ENCODE measurements around the gene DSCAM.

DSCAM gene

DNA sequence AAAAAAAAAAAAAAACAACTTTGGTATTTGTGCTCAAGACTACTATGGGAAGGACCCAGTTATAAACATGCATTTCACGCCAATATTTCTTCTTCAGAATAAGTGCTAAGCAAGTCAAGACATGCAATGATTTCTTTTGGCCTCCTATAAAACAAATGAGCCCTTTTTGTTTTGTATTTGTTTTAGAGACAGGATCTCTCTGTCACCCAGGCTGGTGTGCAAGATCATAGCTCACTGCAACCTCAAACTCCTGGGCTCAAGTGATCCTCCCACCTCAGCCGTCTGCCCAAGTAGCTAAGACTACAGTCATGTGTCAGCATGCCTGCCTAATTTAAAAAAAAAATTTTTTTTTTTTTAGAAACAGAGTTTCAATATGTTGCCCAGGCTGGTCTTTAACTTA, 631.0 kb downstream of the DSCAM start:
- H3K36me3 ChIP-seq (replicated peaks), result no peaks in the 10 kb centered on the region
- H3K27ac ChIP-seq, result no peak overlapping the region
- no peak overlapping the region for H3K4me3 ChIP-seq (ENCODE audit: low read depth, low read length)
- DNase-seq, result no peak
- in situ Hi-C loops (cut with HindIII; ENCODE audit: low pct_ligation_motif_present, low sequenced_read_pairs), result no loop called here
- no peaks in the 10 kb centered on the region for H3K27me3 ChIP-seq (replicated peaks)
- TF ChIP-seq, protein P1, sequence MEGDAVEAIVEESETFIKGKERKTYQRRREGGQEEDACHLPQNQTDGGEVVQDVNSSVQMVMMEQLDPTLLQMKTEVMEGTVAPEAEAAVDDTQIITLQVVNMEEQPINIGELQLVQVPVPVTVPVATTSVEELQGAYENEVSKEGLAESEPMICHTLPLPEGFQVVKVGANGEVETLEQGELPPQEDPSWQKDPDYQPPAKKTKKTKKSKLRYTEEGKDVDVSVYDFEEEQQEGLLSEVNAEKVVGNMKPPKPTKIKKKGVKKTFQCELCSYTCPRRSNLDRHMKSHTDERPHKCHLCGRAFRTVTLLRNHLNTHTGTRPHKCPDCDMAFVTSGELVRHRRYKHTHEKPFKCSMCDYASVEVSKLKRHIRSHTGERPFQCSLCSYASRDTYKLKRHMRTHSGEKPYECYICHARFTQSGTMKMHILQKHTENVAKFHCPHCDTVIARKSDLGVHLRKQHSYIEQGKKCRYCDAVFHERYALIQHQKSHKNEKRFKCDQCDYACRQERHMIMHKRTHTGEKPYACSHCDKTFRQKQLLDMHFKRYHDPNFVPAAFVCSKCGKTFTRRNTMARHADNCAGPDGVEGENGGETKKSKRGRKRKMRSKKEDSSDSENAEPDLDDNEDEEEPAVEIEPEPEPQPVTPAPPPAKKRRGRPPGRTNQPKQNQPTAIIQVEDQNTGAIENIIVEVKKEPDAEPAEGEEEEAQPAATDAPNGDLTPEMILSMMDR (IDR thresholded peaks at IDR 0.05; ENCODE audit: low read depth, low read length, missing control alignments), result no peak

DNA sequence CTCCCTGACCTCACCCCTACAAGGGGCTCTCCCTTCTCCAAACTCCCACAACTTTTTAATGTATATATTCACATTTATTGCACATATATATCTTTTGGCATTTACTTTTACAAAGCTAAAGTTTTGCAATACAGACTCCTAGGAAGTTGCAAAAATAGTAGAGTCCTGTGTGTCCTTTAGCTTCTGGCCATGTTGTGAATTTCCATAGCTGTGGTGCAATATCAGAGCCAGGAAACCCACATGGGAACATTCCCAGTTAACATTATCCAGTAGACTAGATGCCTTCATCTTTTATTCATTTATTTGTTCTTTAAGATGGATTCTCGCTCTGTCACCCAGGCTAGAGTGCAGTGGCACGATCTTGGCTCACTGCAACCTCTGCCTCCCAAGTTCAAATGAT, 636.7 kb downstream of the DSCAM start:
- Histone ChIP-seq H3K36me3 (replicated peaks) (no peaks in the 10 kb centered on the region), H3K27me3 (replicated peaks) (no peaks in the 10 kb centered on the region), H3K27ac (no peak overlapping the region), H3K4me3 (ENCODE audit: low read depth, low read length) (no peak overlapping the region)
- TF ChIP-seq, protein P1 (IDR thresholded peaks at IDR 0.05; ENCODE audit: low read depth, low read length, missing control alignments), result no peak
- in situ Hi-C loops (cut with HindIII; ENCODE audit: low pct_ligation_motif_present, low sequenced_read_pairs), result no loop called here
- DNase-seq, result no peak

DNA sequence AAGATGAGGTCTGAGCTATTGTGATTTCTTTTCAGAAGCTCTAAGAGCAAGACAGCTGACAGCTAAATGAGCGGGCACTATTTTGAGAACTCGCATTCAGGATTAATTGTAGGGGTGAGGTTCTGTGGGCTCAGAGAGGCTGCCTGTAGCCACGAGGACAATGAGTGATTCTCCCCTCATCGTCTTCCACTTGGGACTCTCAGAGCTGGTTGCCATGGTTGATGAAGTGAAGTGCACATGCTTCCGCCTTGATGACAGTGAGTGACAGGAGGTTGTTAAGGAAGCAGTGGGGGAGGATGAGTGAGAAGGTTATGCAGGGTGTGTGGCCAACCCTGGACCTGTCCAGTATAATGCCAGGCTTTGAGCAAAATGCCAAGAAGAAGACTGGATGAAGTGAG, 638.0 kb downstream of the DSCAM start:
- no peak for DNase-seq
- no peaks in the 10 kb centered on the region for H3K36me3 ChIP-seq (replicated peaks)
- H3K4me3 ChIP-seq (ENCODE audit: low read depth, low read length), result no peak overlapping the region
- in situ Hi-C loops (cut with HindIII; ENCODE audit: low pct_ligation_motif_present, low sequenced_read_pairs), result no loop called here
- H3K27me3 ChIP-seq (replicated peaks), result no peaks in the 10 kb centered on the region
- no peak overlapping the region for H3K27ac ChIP-seq
- TF ChIP-seq, protein P1 (IDR thresholded peaks at IDR 0.05; ENCODE audit: low read depth, low read length, missing control alignments), result no peak

DNA sequence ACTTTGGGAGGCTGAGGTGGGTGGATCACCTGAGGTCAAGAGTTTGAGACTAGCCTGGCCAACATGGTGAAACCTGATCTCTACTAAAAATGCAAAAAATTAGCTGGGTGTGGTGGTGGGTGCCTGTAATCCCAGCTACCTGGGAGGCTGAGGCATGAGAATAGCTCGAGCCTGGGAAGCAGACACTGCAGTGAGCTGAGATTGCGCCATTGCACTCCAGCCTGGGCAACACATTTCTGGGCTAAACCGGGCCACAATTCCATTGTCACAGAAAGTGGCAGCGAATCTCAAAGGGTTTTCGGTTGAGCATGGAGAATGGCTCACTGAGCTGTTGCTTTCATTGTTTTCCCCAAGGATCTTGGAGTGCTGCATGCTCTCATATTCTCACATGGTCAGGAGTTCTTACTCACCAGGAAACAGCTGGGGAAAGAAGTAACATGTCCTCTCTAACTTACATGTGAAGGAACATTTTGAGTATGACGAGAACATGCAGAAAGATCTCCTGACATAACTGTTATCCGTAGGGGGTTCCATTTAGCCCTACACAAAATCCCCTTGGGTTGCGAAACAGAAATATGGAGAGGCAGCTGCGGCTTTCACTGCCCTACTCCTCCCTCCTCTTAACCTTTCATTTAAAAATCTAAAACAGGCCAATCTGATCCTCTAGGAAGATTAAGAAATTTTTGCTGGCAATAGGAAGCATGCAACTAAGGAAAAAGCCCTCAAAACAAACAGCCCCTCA, 638.6 kb downstream of the DSCAM start:
- no peak for DNase-seq
- TF ChIP-seq, protein P1 (IDR thresholded peaks at IDR 0.05; ENCODE audit: low read depth, low read length, missing control alignments), result no peak
- Histone ChIP-seq H3K27ac (no peak overlapping the region), H3K36me3 (replicated peaks) (no peaks in the 10 kb centered on the region), H3K27me3 (replicated peaks) (no peaks in the 10 kb centered on the region), H3K4me3 (ENCODE audit: low read depth, low read length) (no peak overlapping the region)
- in situ Hi-C loops (cut with HindIII; ENCODE audit: low pct_ligation_motif_present, low sequenced_read_pairs), result no loop called here

DNA sequence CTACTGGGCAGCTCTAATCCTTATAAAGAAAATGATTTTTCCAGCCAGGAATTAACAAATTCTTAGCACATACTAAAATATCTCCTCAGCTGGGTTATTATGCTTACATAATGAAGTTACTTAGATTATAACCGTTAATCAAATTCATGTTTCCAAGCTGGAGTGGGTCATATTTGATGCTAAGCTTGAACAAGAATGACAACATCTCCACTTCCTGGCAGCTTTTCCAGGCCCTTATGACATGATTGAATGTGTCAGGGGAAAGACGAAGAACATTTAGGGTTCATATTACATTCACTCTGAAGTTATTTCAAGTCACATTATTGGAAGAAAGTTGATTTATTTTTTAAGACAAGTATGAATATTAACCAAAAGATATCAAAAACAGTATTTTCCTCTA, 646.0 kb downstream of the DSCAM start:
- TF ChIP-seq, protein P1 (IDR thresholded peaks at IDR 0.05; ENCODE audit: low read depth, low read length, missing control alignments), result no peak
- in situ Hi-C loops (cut with HindIII; ENCODE audit: low pct_ligation_motif_present, low sequenced_read_pairs), result no loop called here
- Histone ChIP-seq H3K4me3 (ENCODE audit: low read depth, low read length) (no peak overlapping the region), H3K27me3 (replicated peaks) (no peaks in the 10 kb centered on the region), H3K27ac (no peak overlapping the region), H3K36me3 (replicated peaks) (no peaks in the 10 kb centered on the region)
- DNase-seq, result no peak

DNA sequence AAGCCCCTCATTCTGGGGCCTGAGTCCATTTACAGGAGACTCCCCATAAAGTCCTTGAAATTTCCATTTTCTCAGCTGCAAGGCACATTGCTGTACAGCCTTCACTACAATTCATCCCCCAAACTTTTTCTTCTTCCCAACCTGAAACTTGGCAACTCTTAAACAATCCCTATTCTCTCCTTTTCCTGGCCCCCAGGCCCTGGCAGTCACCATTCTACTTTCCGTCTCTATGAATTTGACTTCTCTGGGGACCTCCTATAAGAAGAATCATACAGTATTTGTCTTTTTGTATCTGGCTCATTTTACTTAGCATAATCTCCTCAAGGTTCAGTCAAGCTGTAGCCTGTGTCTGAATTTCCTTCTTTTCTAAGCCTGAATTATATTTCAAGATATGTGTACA, 646.8 kb downstream of the DSCAM start:
- Histone ChIP-seq H3K27me3 (replicated peaks) (no peaks in the 10 kb centered on the region), H3K27ac (no peak overlapping the region), H3K36me3 (replicated peaks) (no peaks in the 10 kb centered on the region), H3K4me3 (ENCODE audit: low read depth, low read length) (no peak overlapping the region)
- no peak for DNase-seq
- TF ChIP-seq, protein P1 (IDR thresholded peaks at IDR 0.05; ENCODE audit: low read depth, low read length, missing control alignments), result no peak
- in situ Hi-C loops (cut with HindIII; ENCODE audit: low pct_ligation_motif_present, low sequenced_read_pairs), result no loop called here
